Effector memory CD8-positive, alpha-beta T cell (primary cell): ENCODE data around the gene MTF1.
"Not testable (repeated sequence)": the region's sequence is repeated elsewhere in the genome, so short reads cannot be mapped to it uniquely, and the experiment has no call there.

Experiments used
- ATAC-seq: fragments of 150-1000 bp; cut with Tn5 transposase; replicated peaks from 2 replicates; pipeline ENCODE4 v1.10.0; 2021; ENCODE audit warnings: mild to moderate bottlenecking, moderate library complexity
- DNase-seq, 3 experiments: peaks; one replicate each; pipeline ENCODE4 v3.0.0; 2021
- H3K27ac Mint-ChIP-seq, 2 donors: one replicate each; pipeline ENCODE4 v1.8.0; 2022; ENCODE audit warnings: mild to moderate bottlenecking in 2 of 2, mixed read lengths in 2 of 2, moderate library complexity in 2 of 2
- H3K27me3 Mint-ChIP-seq, 2 donors: one replicate each; pipeline ENCODE4 v1.8.0; 2022; ENCODE audit warnings: mixed read lengths in 2 of 2
- H3K36me3 Mint-ChIP-seq: one replicate; pipeline ENCODE4 v1.8.0; 2022; ENCODE audit warnings: mild to moderate bottlenecking, moderate library complexity, mixed read lengths; ENCODE audit not compliant: insufficient read depth
- H3K4me1 Mint-ChIP-seq, 2 donors: one replicate each; pipeline ENCODE4 v1.8.0; 2022; ENCODE audit warnings: low read depth in 2 of 2, mixed read lengths in 2 of 2
- H3K4me3 Mint-ChIP-seq, 2 donors: one replicate each; pipeline ENCODE4 v1.8.0; 2022; ENCODE audit warnings: mild to moderate bottlenecking in 2 of 2, mixed read lengths in 2 of 2, moderate library complexity in 2 of 2
- H3K9me3 Mint-ChIP-seq, 2 donors: one replicate each; pipeline ENCODE4 v1.8.0; 2022; ENCODE audit warnings: mixed read lengths in 2 of 2

Gene MTF1

DNA sequence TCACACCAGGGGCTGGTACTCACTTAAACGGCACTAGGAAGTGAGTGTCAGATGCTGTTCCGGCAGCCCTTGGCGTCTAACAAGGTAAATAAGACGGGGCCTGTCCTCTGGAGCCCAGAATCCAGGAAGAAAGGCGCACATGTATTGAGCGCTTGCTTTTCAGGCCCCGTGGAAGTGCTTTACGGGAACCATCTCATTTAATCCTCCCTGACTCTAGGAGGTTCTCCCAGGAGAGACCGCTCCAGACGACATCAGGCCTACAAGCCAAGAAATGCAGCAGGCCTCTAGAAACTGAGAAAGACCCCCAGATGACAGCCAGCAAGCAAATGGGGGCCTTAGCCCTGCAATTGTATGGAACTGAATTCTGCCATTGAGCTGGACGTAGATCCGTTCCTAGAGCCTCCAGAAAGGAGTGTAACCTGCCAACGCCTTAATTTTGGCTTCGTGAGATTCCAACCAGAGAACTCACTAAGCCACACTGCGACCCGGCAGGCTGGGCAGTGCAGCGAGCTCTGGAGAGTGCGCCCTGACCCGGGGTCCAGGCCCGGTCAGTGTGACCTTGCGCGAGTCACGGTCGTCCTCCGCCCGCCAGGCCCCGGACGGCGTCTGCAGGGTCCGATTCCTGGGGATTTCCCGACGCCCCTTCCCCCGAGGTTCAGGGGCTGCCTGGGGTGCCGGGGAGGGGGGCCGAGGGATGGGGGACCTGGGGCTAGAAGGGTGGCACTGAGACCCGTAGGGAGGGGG, 66.3 kb downstream of the MTF1 start:
- Mint-ChIP-seq H3K4me3 (peak overlapping the region; percentile 58 to 89), H3K27ac (no peak overlapping the region), H3K36me3 (no peaks in the 10 kb centered on the region), H3K9me3 (no peaks in the 10 kb centered on the region), H3K27me3 (peaks cover 7 to 46% of the 10 kb centered on the region in 2 donors), H3K4me1 (peaks cover 13 to 18% of the 10 kb centered on the region in 2 donors)
- no peak for ATAC-seq
- DNase-seq, result no peak

DNA sequence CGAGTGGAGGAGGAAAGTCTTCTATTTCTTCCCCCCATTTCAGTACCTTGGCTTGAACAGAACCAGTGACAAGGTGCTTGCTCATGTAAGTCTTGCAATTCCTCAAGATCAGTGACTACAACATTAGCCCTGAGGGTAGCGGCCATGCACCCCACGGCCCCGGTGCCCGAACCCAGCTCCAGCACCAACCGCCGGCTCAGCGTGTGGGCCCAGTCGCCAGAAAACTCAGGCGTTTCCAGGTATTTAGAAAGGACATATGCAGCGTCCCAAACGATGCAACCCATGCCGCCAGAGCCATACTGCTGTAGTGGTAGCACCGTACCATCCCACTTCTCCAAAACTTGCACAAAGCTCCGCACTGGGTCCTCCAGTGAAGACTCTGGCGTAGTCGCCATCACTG, 76.9 kb downstream of the MTF1 start:
- DNase-seq, result no peak
- H3K9me3 Mint-ChIP-seq, result no peaks in the 10 kb centered on the region
- H3K27ac Mint-ChIP-seq, result no peak overlapping the region
- no peaks in the 10 kb centered on the region for H3K36me3 Mint-ChIP-seq
- ATAC-seq, result no peak
- H3K4me1 Mint-ChIP-seq, result no peaks in the 10 kb centered on the region
- no peak overlapping the region for H3K4me3 Mint-ChIP-seq
- H3K27me3 Mint-ChIP-seq, result peaks cover 29 to 51% of the 10 kb centered on the region in 2 donors

DNA sequence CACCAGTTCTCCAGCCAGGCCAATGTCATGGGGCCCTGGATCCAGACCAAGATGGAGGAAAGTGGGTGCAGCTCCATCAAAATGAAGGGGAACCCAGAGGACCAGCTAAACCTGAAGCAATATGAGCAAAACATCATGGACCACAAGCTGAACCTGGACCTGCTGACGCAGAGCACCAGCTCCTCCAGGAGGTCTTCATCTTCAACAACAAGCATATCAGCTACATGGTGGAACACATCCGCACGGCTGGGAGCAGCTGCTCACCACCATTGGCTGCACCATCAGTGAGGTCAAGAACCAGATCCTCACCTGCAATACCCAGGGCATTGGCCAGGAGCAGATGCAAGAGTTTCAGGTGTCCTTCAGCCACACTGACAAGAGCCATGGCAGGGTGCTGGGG, 80.7 kb downstream of the MTF1 start:
- Mint-ChIP-seq H3K27me3 (peaks cover 20 to 53% of the 10 kb centered on the region in 2 donors), H3K9me3 (no peaks in the 10 kb centered on the region), H3K4me3 (no peak overlapping the region), H3K36me3 (no peaks in the 10 kb centered on the region), H3K27ac (no peak overlapping the region), H3K4me1 (no peaks in the 10 kb centered on the region)
- DNase-seq (no peak), ATAC-seq (no peak)

DNA sequence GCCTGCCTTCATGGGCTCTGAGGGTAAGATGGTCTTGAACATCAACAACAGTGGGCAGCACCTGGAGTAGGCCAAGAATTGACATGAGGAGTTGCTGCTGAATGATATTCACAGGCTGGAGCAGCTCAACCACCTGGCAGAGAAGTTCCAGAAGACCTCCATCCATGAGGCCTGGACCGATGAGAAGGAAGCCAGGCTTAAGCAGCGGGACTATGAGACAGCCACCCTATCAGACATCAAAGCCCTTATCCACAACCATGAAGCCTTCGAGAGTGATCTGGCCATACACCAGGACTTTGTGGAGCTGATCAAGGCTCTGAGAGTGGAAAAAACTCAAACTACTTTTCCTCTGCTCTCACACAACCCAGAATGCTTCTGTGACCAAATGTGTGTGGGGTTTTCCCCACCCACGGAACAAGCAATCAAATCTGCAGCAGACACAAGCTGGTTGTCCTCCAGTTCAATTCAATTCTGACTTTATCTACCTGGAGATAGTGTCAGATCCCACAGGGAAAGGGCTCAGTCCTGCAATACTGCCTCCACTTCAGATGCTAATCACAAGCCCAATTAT, 82.4 kb downstream of the MTF1 start:
- peaks cover 33 to 52% of the 10 kb centered on the region in 2 donors for H3K27me3 Mint-ChIP-seq
- DNase-seq (no peak), ATAC-seq (no peak)
- H3K4me1 Mint-ChIP-seq, result no peaks in the 10 kb centered on the region
- no peaks in the 10 kb centered on the region for H3K36me3 Mint-ChIP-seq
- H3K4me3 Mint-ChIP-seq, result no peak overlapping the region
- no peaks in the 10 kb centered on the region for H3K9me3 Mint-ChIP-seq
- H3K27ac Mint-ChIP-seq, result no peak overlapping the region

DNA sequence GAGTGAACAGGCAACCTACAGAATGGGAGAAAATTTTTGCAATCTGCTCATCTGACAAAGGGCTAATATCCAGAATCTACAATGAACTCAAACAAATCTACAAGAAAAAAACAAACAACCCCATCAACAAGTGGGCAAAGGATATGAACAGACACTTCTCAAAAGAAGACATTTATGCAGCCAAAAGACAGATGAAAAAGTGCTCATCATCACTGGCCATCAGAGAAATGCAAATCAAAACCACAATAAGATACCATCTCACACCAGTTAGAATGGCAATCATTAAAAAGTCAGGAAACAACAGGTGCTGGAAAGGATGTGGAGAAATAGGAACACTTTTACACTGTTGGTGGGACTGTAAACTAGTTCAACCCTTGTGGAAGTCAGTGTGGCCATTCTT, 88.0 kb downstream of the MTF1 start:
- DNase-seq, H3K4me3 Mint-ChIP-seq, H3K27ac Mint-ChIP-seq, ATAC-seq, H3K9me3 Mint-ChIP-seq, H3K4me1 Mint-ChIP-seq, H3K36me3 Mint-ChIP-seq: not testable (repeated sequence)
- peaks cover 59 to 60% of the 10 kb centered on the region in 2 donors for H3K27me3 Mint-ChIP-seq

DNA sequence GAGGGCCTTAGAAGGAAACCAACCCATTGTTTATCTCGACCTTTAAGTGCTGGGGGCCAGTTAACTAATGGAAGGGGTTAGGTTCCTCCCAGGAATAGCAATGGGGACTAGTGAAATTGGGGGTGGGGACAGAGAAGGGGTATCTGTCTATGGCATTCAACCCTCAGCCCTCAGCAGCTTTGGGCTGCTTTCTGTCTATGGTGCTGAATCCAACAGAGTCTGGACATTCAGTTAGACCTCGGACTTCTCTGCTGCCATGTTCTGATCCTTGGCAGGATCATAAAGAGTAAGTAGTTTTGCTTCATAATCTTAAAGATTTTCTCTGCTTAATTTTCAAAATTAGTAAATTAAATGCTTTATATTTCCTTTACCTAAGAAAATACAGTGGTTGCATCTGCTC, 91.9 kb downstream of the MTF1 start:
- no peak overlapping the region for H3K27ac Mint-ChIP-seq
- peaks cover 8 to 15% of the 10 kb centered on the region in 2 donors for H3K4me1 Mint-ChIP-seq
- DNase-seq, result no peak
- H3K4me3 Mint-ChIP-seq, result no peak overlapping the region
- H3K36me3 Mint-ChIP-seq, result no peaks in the 10 kb centered on the region
- H3K9me3 Mint-ChIP-seq, result peaks cover 2 to 7% of the 10 kb centered on the region in 2 donors
- peaks cover 77 to 88% of the 10 kb centered on the region in 2 donors for H3K27me3 Mint-ChIP-seq
- ATAC-seq, result no peak

DNA sequence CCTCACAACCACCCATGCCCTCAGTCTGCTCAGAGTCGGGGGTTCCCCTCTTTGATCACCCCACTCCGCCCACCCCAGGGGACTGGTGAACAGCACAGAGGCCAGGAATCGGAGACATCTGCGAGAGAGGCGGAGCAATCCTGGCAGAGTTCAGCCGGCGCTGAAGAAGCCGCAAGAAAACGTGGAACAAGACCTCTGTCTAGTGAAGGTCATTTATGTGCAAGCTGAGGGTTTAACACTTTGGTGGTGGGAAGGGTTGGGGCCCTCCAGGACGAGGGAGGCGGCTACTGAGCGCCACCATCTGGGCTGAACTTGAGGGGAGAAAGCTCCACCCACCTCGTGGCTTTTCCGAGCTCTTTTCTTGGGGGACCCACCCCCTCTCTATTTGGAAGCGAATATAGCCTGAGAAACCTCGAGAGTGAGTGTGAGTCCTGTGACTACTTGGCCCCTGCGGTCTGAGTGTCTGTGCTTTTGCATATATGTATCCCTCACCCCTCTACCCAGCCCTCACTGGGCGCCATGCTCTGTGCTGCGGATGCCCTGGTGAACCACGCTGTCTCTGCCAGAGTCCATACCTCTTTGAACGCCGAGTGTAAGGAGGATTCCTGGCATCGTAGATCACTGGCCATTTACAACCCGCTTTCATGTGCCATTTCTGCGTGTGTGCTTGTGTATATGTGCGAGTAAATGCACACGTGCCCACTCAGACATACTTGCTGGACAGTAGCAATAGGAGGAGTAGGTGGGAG, 93.3 kb downstream of the MTF1 start:
- H3K27me3 Mint-ChIP-seq, result peaks cover 78 to 91% of the 10 kb centered on the region in 2 donors
- peak; percentile 41 for ATAC-seq
- peak overlapping the region; percentile 26 to 45 for H3K4me3 Mint-ChIP-seq
- peaks cover 2 to 7% of the 10 kb centered on the region in 2 donors for H3K9me3 Mint-ChIP-seq
- DNase-seq, result no peak
- peaks cover 8 to 15% of the 10 kb centered on the region in 2 donors for H3K4me1 Mint-ChIP-seq
- H3K27ac Mint-ChIP-seq, result no peak overlapping the region
- no peaks in the 10 kb centered on the region for H3K36me3 Mint-ChIP-seq

DNA sequence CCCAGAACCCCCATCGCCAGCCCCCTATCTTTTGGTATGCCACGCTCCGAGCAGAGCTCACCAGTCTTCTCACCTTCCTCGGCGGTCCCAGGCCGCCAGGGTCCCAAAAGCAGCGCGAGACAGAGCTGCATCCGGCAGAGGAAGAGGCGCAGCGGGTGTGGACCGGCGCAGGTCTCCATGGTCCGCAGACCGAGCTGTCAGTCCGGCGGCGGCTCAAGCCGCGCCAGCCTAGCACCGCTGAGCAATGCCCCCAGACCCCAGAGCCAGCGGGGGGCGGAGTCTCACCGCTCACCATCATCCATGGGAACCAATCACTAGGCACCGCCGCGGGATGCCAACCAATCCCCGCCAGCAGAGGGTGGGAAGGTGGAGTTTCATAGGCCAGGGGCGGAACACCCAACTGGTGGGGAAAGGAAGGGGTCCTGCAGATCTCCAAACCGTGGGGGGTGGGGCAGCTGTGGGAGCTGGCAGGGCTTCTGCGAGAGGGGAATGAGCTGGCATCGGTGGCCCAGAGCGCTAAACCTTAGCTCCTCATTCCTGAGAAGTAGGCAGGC, 94.4 kb downstream of the MTF1 start, which contains the start of gene EPHA10:
TSS of gene EPHA10 (minus strand) at position 233 of the 554 bp plus-strand sequence. CDS start at position 179, 54 bp downstream.
- DNase-seq (no peak), ATAC-seq (no peak)
- Mint-ChIP-seq H3K4me3 (peak within 1 kb of the TSS; percentile 39 to 45), H3K27me3 (peaks cover 68 to 80% of the 10 kb centered on the region in 2 donors), H3K27ac (no peak within 1 kb of the TSS), H3K4me1 (peaks cover 8 to 15% of the 10 kb centered on the region in 2 donors), H3K9me3 (peaks cover 2 to 7% of the 10 kb centered on the region in 2 donors), H3K36me3 (no peaks in the 10 kb centered on the region)

DNA sequence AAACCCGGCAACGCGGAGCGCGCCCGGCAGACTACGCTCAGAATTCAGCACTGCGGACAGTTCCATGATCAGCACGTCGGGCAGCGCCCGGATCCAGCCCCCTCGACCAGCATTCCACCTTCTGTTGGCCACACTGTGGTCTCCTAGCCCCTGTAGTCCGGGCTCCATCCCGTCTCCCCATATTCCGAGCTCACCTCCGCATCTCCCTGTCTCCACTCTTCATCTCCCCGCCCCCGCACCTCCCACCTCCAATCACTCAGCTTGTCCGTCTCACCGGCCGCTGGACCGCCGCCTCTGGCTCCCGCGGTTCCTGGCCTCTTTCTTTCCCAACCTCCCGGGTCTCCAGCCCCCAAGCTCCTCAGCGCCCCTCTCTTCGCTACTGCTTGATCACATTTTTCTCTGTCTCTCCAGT, 95.0 kb downstream of the MTF1 start:
- Mint-ChIP-seq H3K27me3 (peaks cover 66 to 74% of the 10 kb centered on the region in 2 donors), H3K4me3 (peak overlapping the region in 1 of 2 donors; percentile 39), H3K27ac (no peak overlapping the region), H3K36me3 (no peaks in the 10 kb centered on the region), H3K9me3 (peaks cover 2 to 7% of the 10 kb centered on the region in 2 donors), H3K4me1 (peaks cover 8 to 15% of the 10 kb centered on the region in 2 donors)
- peak; percentile 8 to 19 (median 13) for DNase-seq
- no peak for ATAC-seq

DNA sequence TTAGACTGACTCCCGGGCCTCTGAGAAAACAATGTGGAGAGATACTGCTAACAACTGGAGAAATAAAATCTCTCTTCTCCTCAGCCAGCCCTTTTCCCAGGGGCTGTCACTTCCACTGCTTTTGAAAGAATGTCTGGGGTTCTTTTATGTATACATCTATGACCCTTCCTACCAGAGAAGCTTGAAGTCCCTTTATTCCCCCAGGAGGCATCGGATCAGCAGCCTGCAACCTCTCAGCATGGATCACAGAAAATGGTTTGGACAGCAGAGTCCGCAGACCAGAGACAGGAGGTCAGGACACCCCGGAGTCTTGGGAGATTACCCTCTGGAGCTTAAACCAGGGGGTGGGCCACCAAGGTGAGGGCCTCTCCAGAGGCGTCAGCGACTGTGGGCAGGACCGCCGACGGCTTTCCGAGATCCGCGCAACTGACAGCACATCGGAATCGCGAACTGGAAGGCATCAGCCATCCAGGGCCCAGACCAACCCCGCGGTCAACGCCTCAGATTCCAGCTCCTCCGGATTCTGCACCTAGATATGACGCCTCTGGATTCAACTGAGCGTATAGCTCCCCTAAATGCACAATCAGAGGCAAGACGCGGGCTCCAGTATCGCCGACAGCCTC, 95.5 kb downstream of the MTF1 start:
- Mint-ChIP-seq H3K4me1 (peaks cover 8 to 15% of the 10 kb centered on the region in 2 donors), H3K27ac (no peak overlapping the region), H3K9me3 (peaks cover 2 to 7% of the 10 kb centered on the region in 2 donors), H3K27me3 (peaks cover 61 to 69% of the 10 kb centered on the region in 2 donors), H3K4me3 (no peak overlapping the region), H3K36me3 (no peaks in the 10 kb centered on the region)
- DNase-seq, result no peak
- no peak for ATAC-seq

DNA sequence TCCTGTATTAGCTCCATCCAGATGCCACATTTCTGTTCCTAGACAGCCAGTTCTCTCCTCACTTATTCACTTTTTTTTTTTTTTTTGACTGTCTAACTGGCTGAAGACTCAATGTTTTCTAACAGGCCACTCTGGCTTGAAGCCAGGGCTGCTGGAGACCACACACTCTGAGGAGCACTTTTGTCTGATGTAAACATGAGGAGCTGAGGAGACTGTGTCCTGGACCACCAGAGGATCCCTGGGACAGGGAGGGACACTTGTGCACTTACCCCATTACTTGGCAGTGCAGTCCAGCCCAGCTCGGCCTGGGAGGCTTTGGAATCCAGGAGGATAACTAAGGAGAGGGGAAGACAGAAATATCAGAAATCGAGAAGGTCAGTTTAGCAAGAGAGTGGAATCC, 96.9 kb downstream of the MTF1 start:
- no peak overlapping the region for H3K4me3 Mint-ChIP-seq
- ATAC-seq, result no peak
- no peaks in the 10 kb centered on the region for H3K36me3 Mint-ChIP-seq
- H3K27ac Mint-ChIP-seq, result no peak overlapping the region
- peaks cover 48 to 55% of the 10 kb centered on the region in 2 donors for H3K27me3 Mint-ChIP-seq
- peaks cover 2 to 7% of the 10 kb centered on the region in 2 donors for H3K9me3 Mint-ChIP-seq
- no peak for DNase-seq
- peaks cover 8 to 15% of the 10 kb centered on the region in 2 donors for H3K4me1 Mint-ChIP-seq

DNA sequence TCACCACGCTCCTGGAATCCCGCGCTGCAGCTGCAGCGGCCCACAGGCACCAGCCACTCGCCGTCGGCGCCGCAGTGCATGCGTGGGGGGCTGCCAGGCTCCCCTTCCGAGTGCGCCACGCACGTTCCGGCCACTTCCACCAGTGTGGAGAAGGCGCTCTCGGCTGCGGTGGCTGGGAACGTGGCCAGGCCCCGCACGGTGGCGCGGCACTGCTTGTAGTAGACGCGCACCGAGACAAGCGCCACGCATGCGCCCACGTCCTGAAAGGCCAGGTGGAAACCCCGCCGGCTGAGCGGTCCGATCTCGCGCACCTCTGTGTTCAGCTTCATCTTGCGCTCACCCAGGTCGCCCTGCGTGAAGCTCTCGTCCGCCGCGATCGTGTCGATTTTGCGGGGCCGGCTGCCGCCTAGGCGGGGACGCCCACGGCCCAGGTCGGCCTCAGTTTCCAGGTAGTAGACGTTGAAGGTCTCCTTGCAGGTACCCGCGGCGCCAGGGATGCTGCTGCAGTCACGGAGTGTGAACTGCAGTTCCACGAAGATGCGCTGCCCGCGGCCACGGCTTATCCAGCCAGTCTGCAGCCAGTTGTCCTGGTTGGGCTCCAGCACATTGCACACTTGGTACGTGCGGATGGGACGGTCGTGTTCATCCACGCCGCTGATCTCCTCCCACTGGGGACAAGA, 97.8 kb downstream of the MTF1 start:
- Mint-ChIP-seq H3K27me3 (peaks cover 40 to 46% of the 10 kb centered on the region in 2 donors), H3K36me3 (no peaks in the 10 kb centered on the region), H3K27ac (no peak overlapping the region), H3K4me3 (no peak overlapping the region), H3K4me1 (peaks cover 8 to 15% of the 10 kb centered on the region in 2 donors), H3K9me3 (peaks cover 2 to 7% of the 10 kb centered on the region in 2 donors)
- DNase-seq (no peak), ATAC-seq (no peak)
